ENCODE results near the gene TTC7B.

TTC7B gene

DNA sequence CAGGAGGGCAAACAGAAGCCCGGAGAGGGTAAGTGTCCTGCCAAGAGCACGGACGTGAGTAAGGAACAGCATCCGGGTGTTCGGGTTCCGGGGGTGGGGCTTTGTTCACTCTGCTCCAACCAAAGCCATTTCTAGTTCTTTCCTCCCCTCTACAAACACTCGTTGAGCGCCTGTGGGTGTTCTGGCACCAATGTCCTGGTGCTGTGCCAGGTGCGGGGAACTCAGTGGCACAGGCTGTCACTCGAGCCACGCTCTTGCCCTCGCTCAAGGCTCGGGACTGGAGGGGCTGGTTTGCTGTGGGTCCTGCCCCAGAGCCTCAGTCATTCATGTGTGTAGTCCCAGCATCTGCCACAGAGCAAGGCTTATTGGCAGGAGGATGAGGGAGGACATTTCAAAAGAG lies 261.9 kb downstream of the TTC7B start:
- DNase-seq = no peak

DNA sequence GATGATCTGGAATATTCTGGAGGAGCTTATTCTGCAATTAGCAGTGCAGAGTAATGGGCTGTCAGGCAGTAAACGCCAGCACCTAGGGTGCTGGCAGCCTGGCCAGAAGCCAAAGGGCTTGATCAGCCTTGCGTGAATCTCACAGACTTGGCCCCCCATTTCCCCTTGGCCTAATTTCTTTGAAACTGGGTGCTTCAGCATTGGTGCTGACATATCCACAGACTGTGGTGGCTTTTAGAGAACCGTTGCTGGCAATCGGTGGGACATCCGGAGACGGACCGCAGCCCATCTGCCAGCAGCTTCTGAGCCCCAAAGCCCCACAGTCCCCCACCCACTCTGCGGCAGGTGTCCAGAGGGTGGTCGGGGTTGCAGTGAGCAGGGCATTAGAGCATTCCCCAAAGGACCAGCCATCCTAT lies 262.3 kb downstream of the TTC7B start:
- DNase-seq = no peak

DNA sequence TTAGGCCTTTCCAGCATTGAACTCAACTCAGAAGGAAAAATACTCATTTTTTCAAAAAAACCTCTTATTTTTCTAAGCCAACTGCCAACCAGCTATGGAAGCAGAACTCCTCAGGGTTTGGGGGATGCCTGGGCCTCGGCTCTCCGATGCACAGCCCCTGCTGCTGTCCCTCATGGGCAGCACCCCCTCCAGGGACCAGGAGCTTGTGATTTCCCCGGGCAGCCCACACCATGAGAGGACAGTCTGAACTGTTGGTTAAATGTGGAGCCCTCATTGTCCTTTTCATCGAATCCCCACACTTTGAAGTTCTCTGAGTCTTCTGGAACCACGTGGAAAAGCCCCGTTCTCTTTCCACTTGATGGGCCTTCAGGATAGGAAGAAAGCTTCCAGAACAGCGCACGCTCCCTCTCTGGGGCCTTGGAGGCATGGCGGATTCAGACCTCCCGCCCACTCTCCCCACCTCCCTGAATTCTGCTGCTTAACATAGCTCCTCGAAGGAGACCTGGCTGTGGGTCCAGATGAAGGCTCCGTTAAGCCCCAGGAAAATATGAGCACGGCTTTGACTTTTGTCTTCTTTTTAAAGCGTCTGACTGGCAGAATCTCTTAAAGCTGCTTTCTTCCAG lies 262.8 kb downstream of the TTC7B start:
- no peak for DNase-seq

DNA sequence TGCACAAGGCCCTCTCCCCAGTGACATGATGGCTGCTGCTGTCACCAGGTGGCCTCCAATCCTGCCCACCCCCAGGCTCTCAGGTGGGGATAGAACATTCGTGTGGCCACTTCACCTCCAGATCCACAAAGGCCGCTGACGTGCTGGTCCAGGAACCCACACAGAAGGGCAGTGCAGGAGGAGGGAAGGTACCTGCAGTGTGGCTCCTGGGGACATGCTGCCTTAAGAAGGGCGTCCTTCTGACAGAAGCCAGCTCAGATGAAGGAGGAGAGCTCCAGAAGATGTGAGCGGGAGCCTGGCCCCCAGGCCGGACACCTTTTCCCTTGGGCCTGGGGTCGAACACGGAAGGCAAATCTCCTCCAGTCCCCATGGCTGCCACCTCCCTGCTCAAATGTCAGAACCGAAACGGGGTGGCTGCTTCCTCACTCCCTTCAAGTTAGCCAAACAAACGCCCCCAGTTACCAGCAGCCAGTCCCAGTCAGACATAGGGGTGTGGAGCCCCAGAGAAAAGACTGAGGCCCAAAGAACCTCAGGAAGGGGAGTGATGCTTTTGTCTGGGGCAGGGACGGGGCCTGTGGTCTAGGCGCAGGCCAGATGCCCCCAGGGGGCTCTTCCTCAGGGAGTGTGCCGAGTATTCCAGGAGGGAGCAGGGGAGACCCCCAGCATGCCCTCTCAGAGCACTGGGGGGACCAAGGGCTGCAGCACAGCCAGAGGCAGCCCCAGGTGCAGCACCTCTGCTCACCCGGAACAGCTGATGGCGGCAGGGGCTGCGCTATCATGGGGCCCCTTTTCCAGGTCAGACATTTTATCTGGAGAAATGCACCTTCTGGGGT lies 263.5 kb downstream of the TTC7B start:
- DNase-seq = no peak

GRCh38 chr14:90551733-90552464 lies 264.3 kb downstream of the TTC7B start:
- no peak for DNase-seq

DNA sequence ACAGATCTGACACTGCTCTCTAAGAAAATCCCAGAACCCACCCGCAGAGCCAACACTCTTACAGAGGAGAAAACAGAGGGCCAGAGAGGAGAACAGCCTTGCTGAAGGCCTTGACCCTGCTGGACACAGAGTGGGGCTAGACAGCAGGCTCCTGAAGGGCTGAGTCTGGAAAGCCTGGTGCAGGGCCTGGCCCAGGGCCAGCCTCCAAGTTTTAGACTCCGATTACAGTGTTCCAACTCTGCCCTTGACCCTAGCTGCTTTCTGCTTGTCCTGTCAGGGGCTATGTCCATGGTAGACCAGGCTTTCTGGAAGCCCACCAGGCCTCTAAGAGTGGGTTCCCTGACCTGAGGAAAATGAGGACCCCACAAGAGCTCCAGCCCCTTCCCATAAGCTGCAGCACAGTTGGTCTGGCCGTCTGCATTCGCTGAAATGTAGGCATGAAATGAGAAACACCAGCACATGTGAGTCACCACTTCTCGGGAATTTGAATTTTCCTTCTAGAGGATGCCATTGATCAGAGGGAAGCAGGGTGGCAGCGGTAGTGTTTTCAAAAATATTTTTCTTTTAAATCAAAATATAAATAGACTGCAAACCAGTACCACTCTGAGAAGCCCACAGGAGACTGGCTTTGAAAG lies 265.0 kb downstream of the TTC7B start:
- no peak for DNase-seq

DNA sequence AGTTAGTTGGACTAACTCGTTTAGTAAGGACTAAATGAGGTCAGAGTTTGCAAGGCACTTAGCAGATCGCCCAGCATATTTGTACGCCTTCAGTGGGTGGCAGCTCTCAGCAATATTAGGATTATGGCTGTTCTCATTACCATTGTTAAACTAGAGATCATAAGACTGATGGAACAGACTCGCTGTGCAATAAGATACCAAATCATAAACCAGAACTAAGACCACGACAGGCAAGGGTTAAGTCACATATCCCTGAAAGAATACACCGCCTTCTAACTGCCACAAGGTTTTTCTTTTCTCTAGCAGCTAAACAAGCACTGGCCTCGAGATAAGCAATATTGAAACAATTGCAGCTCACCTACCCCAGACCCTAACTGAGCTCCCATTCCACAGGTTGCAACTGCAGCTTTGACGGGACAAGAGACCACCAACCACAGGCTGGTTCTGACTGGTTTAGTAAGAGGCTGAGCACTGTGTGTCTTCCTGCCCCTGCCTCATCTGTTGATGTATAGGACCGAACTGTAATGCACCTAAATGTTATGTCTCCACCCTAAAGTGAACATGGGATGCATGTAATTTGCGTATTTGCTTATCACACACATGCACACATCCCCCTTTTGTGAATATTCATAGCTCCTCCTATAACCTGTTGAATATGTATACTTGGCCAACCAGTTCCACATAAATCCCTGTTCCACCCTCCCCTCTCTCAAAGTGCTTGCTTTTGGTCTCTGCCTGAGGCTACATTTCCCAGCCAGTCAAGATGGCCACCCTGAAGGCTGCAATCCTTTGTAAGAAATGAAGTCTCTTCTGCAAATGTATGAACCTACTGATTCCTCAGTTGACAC lies 266.2 kb downstream of the TTC7B start:
- DNase-seq = no peak

DNA sequence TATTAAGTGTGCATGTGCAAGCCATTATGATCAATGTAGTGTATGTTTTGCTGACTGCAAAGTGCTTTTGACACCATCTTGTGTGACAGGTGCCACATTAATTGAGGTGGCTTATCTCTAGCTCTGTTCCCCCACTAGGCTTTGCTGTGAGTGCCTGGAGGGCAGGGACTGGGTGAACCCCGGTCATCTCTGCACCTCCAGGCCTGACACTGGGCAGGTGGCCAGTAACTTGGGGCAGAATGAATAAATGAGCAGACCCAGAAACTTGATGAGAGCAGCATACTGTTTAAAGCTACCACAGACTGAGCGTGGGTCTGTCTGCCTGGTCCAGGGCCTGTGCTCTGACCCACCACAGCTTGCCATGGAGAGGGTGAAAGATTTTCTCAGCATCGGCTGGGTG lies 267.8 kb downstream of the TTC7B start:
- DNase-seq = no peak

DNA sequence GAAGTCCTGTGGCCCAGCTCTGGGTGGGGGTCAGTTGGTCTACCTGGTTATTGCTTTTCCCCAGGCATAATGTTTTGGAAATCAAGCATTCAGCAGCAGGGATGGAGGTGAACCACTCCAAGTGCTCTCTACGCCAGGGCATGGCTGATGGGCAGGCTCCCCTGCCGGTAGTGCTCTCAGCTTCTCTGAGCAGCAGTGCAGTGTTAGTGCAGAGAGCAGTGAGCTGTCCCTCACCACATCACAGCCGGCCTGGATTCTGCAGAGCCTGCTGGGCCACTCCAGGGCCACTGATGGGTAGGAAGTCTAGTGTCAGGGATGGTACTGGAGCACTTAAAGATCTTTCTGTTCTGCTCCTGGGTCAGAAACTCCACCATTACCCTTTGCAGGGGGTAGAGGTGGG lies 268.3 kb downstream of the TTC7B start:
- DNase-seq = no peak

DNA sequence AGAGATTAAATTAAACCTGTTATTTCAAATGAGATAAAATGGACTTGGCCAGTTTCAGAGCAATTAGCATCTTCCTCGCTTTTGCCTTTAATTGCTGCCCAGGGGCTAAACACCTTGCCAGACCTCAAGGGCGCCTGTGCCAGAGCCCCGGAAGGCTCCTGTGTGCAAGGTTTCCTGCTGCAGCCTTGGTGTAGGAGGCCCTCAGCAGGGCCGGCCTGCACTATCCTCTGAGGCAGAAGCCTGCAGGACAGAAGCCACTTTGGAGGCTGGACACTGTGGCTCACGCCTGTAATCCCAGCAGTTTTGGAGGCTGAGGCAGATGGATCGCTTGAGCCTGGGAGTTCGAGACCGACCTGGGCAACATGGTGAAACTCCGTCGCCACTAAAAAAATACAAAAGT lies 269.0 kb downstream of the TTC7B start:
- DNase-seq = no peak

- no peak for DNase-seq
Measured at GRCh38 chr14:90546767-90547166, 269.5 kb downstream of the TTC7B start.

- no peak for DNase-seq
Measured at GRCh38 chr14:90545966-90546751, 270.1 kb downstream of the TTC7B start.

DNA sequence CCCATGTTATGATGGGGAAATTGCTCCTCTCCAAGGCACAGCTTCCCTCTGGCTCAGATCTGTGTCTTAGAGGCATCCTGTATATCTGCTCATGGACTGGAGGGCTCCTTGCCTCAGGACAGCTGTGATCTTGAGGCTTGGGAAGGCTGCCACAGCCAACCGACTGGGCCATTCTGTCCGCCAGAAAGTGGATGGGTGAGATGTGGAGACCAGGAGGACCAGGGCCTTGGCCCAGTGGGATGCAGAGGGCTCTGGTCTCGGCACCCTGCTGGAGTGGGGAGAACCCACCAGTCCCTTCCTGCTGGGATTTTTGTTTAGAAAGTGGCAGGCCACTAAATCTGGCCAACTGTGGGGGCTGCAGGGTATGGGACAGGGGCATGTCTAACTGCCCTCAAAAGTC lies 270.8 kb downstream of the TTC7B start:
- no peak for DNase-seq

DNA sequence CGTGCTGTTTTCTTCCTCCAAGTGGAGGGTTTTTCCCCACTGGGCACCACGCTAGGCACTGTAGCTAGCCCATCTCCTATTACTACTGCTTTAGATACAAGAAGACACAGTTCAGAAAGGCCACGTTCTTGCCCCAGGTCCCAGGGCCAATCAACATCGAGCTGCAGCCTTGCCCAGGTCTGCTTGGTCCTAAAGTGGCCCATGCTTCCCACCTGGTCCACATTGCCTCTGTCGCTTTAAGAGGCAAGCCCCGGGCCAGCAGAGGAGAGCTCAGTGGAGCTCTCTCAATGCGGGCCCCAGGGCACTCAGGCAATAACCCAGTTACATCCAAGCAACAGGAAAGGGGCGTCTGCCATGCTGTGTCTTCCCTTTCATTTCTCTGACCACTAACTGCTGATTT lies 271.3 kb downstream of the TTC7B start:
- no peak for DNase-seq

DNA sequence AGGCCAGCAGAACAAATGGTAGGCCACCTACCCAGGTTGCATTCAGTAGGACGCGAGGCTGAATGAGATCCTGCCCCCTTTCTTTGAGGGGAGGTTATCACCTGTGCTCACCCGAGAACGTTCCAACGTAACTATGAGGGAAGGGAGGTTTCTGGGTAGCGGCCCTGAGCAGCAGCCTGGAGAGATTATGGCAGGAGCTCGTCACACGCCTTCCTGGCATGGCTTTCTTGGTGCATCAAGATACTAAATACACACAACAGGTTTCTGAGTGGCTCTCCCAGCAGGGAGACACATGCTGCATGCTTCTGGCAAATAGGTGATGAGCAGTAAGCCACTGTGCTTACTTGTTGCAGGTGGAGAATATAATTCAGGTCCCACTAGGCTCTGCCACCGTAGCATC lies 271.7 kb downstream of the TTC7B start:
- DNase-seq = no peak

- DNase-seq = no peak
Measured at GRCh38 chr14:90543876-90544275, 272.4 kb downstream of the TTC7B start.

GRCh38 chr14:90541076-90541634 lies 275.1 kb downstream of the TTC7B start:
- DNase-seq = no peak

- DNase-seq = no peak
Measured at GRCh38 chr14:90540437-90540836, 275.8 kb downstream of the TTC7B start.

DNA sequence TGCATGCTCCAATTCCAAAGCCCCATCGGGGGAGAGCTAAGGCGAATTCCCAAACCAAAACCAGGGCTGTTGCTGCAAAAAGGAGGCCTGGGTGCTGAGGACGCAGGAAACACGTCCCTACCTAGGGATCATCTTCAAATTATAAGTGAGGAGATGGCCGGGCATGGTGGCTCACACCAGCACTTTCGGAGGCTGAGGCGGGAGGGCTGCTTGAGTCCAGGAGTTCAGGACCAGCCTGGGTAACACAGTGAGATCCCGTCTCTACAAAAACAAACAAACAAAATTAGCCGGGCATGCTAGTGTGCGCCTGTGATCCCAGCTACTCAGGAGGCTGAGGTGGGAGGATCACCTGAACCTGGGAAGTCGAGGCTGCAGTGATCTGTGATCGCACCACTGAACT lies 276.2 kb downstream of the TTC7B start:
- no peak for DNase-seq

- DNase-seq = no peak
Measured at GRCh38 chr14:90539496-90539775, 276.8 kb downstream of the TTC7B start.

DNA sequence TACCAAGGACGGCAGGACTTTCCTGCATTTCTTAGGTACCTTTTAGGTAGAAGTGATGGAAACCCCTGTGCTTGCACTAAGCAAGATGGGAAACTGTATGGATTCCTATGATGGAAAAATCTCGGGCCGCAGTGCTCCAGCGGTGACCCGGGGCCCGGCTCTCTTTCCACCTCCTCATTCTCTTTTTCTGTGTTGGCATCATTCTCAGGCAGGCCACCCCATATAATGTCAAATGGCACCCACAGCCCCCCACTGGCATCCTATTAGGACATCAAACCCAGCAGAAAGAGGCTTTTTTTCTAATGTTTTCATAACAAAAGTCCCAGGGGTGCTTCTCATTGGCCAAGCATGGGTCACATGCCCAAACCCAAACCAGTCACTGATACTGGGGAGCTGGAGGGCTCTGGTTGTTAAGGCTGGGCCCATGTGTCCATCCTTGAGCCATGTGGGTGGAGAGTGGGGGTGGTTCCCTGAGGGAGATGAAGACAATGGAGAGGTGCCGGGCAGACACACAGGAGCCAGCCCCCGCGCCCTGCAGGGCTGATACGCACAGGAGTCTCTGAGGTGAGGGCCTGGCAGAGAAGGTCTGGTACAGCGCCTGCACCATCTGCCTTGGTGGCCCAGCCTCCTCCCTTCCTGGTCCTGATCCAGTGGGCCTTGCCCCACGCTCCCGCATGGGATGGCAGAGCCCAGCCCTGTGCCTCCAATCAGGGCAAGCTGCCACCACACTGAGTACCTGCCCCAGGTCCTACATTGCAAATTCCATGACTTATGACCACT lies 277.3 kb downstream of the TTC7B start:
- DNase-seq = no peak

All from NCI-H1436 treated with DMSO at 0.1 percent for 48 hours (cell line).